Activated CD4-positive, alpha-beta T cell treated with anti-CD3 and anti-CD28 coated beads, Interleukin-2, amount 10 ng/mL, durations not matched to agents 7 days and 5 days (primary cell): ENCODE data around the gene HOXD9. TPM values are rescaled to one million over a fixed set of nuclear protein-coding genes. Genes with fewer than 3 reads are reported as not detected.
A peak's percentile ranks its signal among the peaks of the same experiment; 100 is the strongest.

Experiments
- CTCF ChIA-PET: fragments of 350-600 bp; sonication (Branson Sonifier 250); formaldehyde crosslinking; loops from one replicate; lab custom pipeline; 2021; ENCODE audit warnings: antibody characterized with exemption; lab: Charles Lee
- POLR2A ChIA-PET: fragments of 350-600 bp; sonication (Branson Sonifier 250); formaldehyde crosslinking; loops from one replicate; lab custom pipeline; 2021; ENCODE audit warnings: antibody characterized with exemption; lab: Charles Lee
- DNase-seq: peaks from one replicate; pipeline ENCODE4 v3.0.0-alpha.2; 2020
- H3K27ac Mint-ChIP-seq: one replicate; pipeline ENCODE4 v1.8.0; 2021; ENCODE audit warnings: mild to moderate bottlenecking, moderate library complexity, mixed read lengths
- H3K27me3 Mint-ChIP-seq: one replicate; pipeline ENCODE4 v1.8.0; 2021; ENCODE audit warnings: mixed read lengths
- H3K36me3 Mint-ChIP-seq: one replicate; pipeline ENCODE4 v1.8.0; 2021; ENCODE audit warnings: low read depth, mixed read lengths
- H3K4me1 Mint-ChIP-seq: one replicate; pipeline ENCODE4 v1.8.0; 2021; ENCODE audit warnings: mixed read lengths
- H3K4me3 Mint-ChIP-seq: one replicate; pipeline ENCODE4 v1.8.0; 2021; ENCODE audit warnings: mild to moderate bottlenecking, moderate library complexity, mixed read lengths
- H3K9me3 Mint-ChIP-seq: one replicate; pipeline ENCODE4 v1.8.0; 2021; ENCODE audit warnings: mixed read lengths
- total RNA-seq, 2 experiments: library from RNA; stranded (reverse); gene quantifications; one replicate each; pipeline ENCODE4 v1.2.3, GENCODE V29; 2021

Gene HOXD9
- total RNA-seq, 2 experiments from 2014 or later, result not detected

DNA sequence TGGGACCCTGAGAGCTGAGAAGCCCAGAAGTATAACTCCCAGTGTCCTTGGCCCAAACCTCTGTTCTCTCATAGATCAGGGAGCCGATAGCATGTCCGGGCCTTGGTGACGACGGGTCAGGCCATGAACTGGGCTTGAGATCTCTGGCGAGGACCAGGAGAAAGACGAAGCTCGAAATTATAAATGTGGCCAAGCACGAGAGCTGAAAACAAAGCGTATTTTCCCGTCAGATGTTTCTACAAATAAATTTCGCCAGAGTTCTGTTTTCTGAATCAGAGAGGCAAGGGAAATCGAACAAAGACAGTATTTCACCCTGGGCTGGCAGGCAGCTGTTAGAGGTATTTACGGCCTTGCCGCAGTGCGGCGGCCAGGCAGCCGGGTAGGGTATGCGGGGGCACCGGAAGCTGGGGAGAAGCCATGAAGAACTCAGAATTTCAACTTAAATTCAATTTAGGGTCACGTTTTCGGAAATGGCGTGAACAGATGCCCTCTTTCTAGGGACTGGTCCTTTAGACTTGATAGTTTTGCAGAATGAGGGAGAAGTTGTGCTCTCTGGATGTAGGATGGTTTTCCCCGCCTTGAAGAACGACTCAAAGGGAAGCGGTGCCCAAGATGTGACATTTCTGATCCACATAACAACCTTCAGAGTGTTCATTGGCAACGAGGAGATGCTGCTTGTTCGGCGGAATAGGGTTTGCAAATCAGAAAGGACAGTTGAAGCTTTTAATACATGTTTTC, 16.6 kb downstream of the HOXD9 start:
- CTCF ChIA-PET, result interaction anchor here (1.1 to 3.6 kb wide), 7 partner anchors 10 to 1807 kb away, joined by 3 to 22 read pairs (median 3); no protein-coding TSS in a partner anchor
- no peak for DNase-seq
- Mint-ChIP-seq H3K36me3 (peaks cover 4% of the 10 kb centered on the region), H3K9me3 (no peaks in the 10 kb centered on the region), H3K4me1 (peaks cover 30% of the 10 kb centered on the region), H3K4me3 (no peak overlapping the region), H3K27me3 (peaks cover 82% of the 10 kb centered on the region), H3K27ac (peak overlapping the region; percentile 46)
- POLR2A ChIA-PET, result no interaction called here

DNA sequence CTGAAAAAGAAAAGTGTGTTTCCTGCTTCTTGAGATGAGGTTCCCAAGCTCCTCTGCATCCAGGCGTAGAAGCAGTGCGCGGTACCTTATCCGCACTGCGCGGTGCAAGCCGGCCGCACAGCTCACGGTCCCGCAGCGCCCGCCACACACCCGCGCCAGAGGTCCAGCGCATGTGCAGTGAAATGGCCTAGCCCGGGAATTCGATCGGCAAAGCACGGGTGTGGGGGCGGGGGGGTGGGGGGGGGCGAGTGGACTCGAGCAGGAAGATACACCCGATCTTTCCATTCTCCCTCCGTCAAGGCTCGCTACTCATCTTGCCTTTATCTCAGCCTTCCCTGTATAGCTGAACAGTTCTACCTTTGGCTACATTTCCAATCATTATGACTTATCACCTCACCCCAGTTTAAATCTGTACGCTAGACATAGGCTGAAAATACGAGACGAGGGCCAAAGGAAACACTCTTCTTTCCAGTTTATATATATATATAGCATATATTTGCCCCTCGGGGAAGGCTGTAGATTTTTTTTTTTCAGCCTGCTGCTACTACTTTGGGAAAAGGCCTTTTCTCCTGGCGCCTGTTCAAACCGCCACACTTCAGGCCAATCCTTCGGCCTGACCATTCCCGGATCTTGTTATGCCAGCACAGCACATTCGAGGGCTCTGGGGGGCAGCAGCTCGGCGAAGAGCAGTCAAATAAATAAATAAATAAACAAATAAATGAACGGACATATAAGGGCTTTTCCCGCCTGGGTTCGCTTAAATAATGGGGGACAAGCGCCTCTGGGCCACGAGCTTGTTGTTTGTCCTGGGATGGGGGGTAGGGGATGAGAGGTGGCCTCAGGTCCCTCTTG, 17.4 kb downstream of the HOXD9 start:
- Mint-ChIP-seq H3K27ac (no peak overlapping the region), H3K27me3 (peaks cover 80% of the 10 kb centered on the region), H3K9me3 (no peaks in the 10 kb centered on the region), H3K4me3 (no peak overlapping the region), H3K4me1 (peaks cover 30% of the 10 kb centered on the region), H3K36me3 (peaks cover 4% of the 10 kb centered on the region)
- POLR2A ChIA-PET, result no interaction called here
- CTCF ChIA-PET, result interaction anchor here (0.6 to 3.6 kb wide), 21 partner anchors 9 to 1219 kb away, joined by 3 to 22 read pairs (median 5); no protein-coding TSS in a partner anchor
- no peak for DNase-seq

- POLR2A ChIA-PET, result no interaction called here
- H3K36me3 Mint-ChIP-seq, result peaks cover 4% of the 10 kb centered on the region
- no peak overlapping the region for H3K27ac Mint-ChIP-seq
- peak overlapping the region; percentile 45 for H3K4me3 Mint-ChIP-seq
- peaks cover 80% of the 10 kb centered on the region for H3K27me3 Mint-ChIP-seq
- DNase-seq, result peak; percentile 72
- peaks cover 26% of the 10 kb centered on the region for H3K4me1 Mint-ChIP-seq
- H3K9me3 Mint-ChIP-seq, result no peaks in the 10 kb centered on the region
- CTCF ChIA-PET, result interaction anchor here (0.6 to 3.6 kb wide), 29 partner anchors 9 to 1245 kb away, joined by 3 to 22 read pairs (median 4); partner anchors contain the start of gene HOXD4
Observed at GRCh38 chr2:176140513-176141317, 18.2 kb downstream of the HOXD9 start.

- Mint-ChIP-seq H3K4me3 (no peak overlapping the region), H3K27me3 (peaks cover 81% of the 10 kb centered on the region), H3K9me3 (no peaks in the 10 kb centered on the region), H3K27ac (no peak overlapping the region), H3K4me1 (peaks cover 21% of the 10 kb centered on the region), H3K36me3 (peaks cover 4% of the 10 kb centered on the region)
- DNase-seq, result no peak
- CTCF ChIA-PET, result no interaction called here
- POLR2A ChIA-PET, result no interaction called here
Observed at GRCh38 chr2:176142281-176142680, 19.8 kb downstream of the HOXD9 start.

- no peak for DNase-seq
- Mint-ChIP-seq H3K4me3 (no peak overlapping the region), H3K27ac (no peak overlapping the region), H3K27me3 (peaks cover 83% of the 10 kb centered on the region), H3K36me3 (no peaks in the 10 kb centered on the region), H3K9me3 (peaks cover under 1% of the 10 kb centered on the region), H3K4me1 (peaks cover 8% of the 10 kb centered on the region)
- CTCF ChIA-PET, result interaction anchor here (1.2 kb wide), 2 partner anchors 12 to 70 kb away, joined by 3 to 4 read pairs; no protein-coding TSS in a partner anchor
- POLR2A ChIA-PET, result no interaction called here
Observed at GRCh38 chr2:176145085-176145969, 22.8 kb downstream of the HOXD9 start.

GRCh38 chr2:176146101-176146500, 23.6 kb downstream of the HOXD9 start:
- H3K27ac Mint-ChIP-seq, result no peak overlapping the region

DNA sequence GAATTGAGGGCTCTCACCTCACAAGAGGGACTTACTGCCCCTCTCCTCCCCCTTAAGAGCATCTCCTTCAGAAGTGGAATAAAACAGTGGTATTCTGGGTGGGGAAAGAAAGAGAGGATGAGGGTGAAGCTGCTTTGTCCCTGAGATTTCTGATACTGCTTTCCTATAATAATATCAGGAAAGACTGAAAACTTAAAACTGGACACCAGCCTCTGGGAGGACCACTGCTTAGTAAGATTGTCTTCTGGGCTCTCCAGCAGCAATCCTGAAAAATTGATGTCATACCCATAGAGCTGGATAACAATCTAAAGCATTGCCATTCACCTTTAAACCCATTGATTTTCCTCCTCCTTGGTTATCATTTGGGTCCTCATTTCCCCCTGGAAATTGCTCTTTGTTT, 24.1 kb downstream of the HOXD9 start:
- H3K4me3 Mint-ChIP-seq, result no peak overlapping the region

More at GRCh38 chr2:176146101-176146500, 23.6 kb downstream of the HOXD9 start:
- no peaks in the 10 kb centered on the region for H3K36me3 Mint-ChIP-seq
- H3K4me3 Mint-ChIP-seq, result no peak overlapping the region
- ChIA-PET CTCF (interaction anchor here (1.2 kb wide), 1 partner anchor 71 kb away, joined by 4 read pairs; no protein-coding TSS in a partner anchor), POLR2A (no interaction called here)
- H3K4me1 Mint-ChIP-seq, result peaks cover 4% of the 10 kb centered on the region
- H3K9me3 Mint-ChIP-seq, result peaks cover 3% of the 10 kb centered on the region
- peaks cover 89% of the 10 kb centered on the region for H3K27me3 Mint-ChIP-seq
- DNase-seq, result no peak

GRCh38 chr2:176147210-176147799, 24.8 kb downstream of the HOXD9 start:
- no peak for DNase-seq
- CTCF ChIA-PET, result no interaction called here
- Mint-ChIP-seq H3K4me1 (no peaks in the 10 kb centered on the region), H3K36me3 (no peaks in the 10 kb centered on the region), H3K27ac (no peak overlapping the region), H3K27me3 (peaks cover 87% of the 10 kb centered on the region), H3K9me3 (peaks cover 3% of the 10 kb centered on the region), H3K4me3 (no peak overlapping the region)
- POLR2A ChIA-PET, result no interaction called here

More for the DNA sequence above, 24.1 kb downstream of the HOXD9 start:
- Mint-ChIP-seq H3K9me3 (peaks cover 3% of the 10 kb centered on the region), H3K4me1 (no peaks in the 10 kb centered on the region), H3K27ac (no peak overlapping the region), H3K27me3 (peaks cover 88% of the 10 kb centered on the region), H3K36me3 (no peaks in the 10 kb centered on the region)
- ChIA-PET CTCF (no interaction called here), POLR2A (no interaction called here)
- no peak for DNase-seq

DNA sequence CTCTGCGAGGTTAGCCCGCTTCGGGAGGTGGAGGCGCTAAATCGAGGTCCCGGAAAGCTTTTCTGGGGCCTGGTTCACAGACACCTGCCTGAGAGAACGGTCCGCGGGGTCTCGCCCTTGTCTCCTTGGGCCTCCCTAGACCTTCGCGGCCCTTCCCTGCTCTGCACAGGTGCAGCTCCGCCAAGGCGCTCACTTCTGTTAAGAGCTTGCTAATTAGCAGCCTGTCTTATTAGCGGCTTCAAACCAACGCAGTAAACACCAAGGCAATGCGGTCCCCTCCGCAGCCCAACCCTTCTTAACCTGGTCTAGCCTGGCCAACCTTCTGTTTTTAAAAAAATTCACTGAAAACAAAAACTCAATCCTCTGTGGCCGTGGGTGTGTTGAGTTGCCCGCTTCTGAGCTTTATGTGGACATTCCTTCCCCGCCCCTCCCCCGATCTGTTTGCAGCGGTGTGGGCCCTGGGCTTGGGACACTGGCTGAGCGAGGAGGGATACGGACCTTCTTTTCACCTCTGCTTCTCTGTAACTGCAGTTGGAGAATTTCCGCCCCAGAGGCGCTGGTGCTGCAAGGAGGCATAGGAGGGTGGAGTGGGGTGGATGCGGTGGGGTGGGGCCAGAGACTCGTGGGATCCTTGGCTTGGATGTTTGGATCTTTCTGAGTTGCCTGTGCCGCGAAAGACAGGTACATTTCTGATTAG, 25.4 kb downstream of the HOXD9 start:
- no peaks in the 10 kb centered on the region for H3K36me3 Mint-ChIP-seq
- H3K4me1 Mint-ChIP-seq, result no peaks in the 10 kb centered on the region
- CTCF ChIA-PET, result interaction anchor here (0.5 to 0.7 kb wide), 2 partner anchors 9 to 29 kb away, joined by 3 read pairs; no protein-coding TSS in a partner anchor
- peaks cover 3% of the 10 kb centered on the region for H3K9me3 Mint-ChIP-seq
- no peak overlapping the region for H3K4me3 Mint-ChIP-seq
- no peak overlapping the region for H3K27ac Mint-ChIP-seq
- POLR2A ChIA-PET, result no interaction called here
- DNase-seq, result no peak
- peaks cover 90% of the 10 kb centered on the region for H3K27me3 Mint-ChIP-seq

DNA sequence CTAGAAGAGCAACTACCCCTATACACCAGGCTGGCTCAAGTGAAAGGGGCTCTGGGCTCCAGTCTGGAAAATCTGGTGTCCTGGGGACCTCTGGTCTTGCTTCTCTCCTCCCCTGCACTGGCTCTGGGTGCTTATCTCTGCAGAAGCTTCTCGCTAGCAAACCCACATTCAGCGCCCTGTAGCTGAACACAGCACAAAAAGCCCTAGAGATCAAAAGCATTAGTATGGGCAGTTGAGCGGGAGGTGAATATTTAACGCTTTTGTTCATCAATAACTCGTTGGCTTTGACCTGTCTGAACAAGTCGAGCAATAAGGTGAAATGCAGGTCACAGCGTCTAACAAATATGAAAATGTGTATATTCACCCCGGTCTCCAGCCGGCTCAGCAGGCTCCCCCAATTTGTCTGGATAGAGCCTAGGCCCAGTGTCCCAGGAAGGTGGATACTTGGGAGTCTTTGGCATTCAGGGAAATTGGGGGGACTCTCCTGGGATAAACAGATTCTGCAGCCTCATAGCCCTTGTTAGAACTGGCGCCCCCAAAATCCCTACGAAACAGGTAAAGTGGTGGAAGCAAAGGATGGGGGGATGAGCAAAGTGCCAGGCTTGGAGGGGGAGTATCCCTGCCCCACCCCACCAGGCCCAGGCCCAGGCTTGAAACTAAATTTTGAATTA, 26.4 kb downstream of the HOXD9 start:
- Mint-ChIP-seq H3K4me1 (no peaks in the 10 kb centered on the region), H3K27me3 (peaks cover 92% of the 10 kb centered on the region), H3K9me3 (peaks cover 3% of the 10 kb centered on the region), H3K4me3 (no peak overlapping the region), H3K36me3 (no peaks in the 10 kb centered on the region), H3K27ac (no peak overlapping the region)
- ChIA-PET POLR2A (no interaction called here), CTCF (interaction anchor here (0.7 kb wide), 1 partner anchor 10 kb away, joined by 3 read pairs; no protein-coding TSS in a partner anchor)
- no peak for DNase-seq
